ENCODE data around the gene NDUFA3. TPM values are rescaled to one million over a fixed set of nuclear protein-coding genes. Genes with fewer than 3 reads are reported as not detected.

Gene NDUFA3
- total RNA-seq, 1 donor from 2014 or later = 7.8 TPM

DNA sequence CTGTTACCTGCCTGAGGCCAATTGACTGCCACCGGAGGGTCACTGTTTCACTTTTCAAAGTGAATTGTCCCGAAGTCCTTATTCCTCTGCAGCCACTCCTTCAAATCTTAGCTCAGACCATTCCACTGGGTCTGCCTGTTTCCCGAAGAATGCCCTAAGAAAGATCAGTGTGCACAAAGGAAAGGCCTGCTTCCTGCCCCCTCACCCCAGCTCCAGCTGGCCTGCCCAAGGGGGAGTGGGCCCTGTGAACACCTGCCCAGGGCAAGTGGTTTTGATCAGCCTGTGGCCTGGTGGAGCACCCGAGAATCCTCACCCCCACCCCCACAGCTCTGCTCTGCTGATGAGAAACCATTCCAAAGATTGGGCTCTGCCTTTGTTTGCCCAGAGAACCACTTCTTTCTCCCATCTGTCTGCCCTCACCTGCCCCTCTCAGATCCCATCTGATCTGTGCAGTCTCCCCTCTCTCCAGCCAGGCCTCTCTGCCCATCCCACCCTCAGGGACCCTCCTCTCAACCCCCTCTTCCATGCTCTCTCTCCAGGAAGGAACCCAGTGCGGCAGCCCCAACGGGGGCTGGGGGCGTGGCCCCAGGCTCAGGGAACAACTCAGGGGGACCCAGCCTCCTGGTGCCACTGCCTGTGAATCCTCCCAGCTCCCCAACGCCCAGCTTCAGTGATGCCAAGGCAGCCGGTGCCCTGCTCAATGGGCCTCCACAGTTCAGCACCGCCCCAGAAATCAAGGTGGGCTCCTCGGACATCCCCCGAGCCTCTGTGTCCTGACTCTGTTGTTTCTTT lies 46.6 kb downstream of the NDUFA3 start:
- Histone ChIP-seq H3K4me3 (ENCODE audit: low read length in 3 of 3) (no peak overlapping the region), H3K27ac (ENCODE audit: low read depth, low read length) (no peak overlapping the region), H3K4me1 (ENCODE audit: control insufficient read depth in 3 of 3, insufficient read depth in 3 of 3, low read length in 3 of 3) (peaks cover 0 to 4% (median 0%) of the 10 kb centered on the region in 3 donors), H3K9ac (ENCODE audit: low read depth in 1 of 3, low read length in 3 of 3) (no peak overlapping the region), H3K9me3 (ENCODE audit: control insufficient read depth in 3 of 3, low read length in 3 of 3) (no peaks in the 10 kb centered on the region), H3K36me3 (ENCODE audit: control insufficient read depth in 3 of 3, insufficient read depth in 3 of 3, low read length in 3 of 3) (peaks cover 87 to 89% (median 88%) of the 10 kb centered on the region in 3 donors), H3K27me3 (ENCODE audit: control insufficient read depth in 3 of 3, insufficient read depth in 3 of 3, low read length in 3 of 3) (no peaks in the 10 kb centered on the region)

DNA sequence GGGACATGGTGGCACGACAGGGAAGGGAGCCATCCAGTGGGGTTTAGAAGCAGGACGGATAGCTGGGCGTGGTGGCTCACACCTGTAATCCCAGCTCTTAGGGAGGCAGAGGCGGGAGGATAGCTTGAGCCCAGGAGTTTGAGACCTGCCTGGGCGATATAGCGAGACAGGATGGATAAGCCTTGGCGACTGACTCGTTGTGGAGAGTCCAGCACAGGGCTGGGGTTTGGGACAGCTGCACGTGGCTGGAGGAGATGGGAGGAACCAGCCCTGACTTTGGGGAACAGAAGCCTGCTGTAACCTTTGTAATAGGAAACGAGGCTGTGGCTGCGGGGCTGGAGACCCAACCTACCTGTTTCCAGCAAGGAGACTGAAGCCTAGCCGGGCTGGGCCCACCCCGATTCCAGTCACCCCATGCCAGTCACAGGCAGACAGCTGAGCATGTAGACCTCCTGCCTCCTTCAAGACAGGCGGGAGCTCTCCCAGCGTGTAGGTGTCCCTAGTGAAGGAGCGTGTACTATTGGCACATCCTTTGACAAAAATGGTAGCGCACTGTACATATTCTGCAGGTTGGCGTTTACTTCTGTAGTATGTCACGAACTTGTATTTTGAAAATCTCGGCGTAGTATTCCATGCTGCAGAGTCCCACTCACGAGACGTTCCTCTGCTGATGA lies 48.8 kb downstream of the NDUFA3 start:
- peaks cover 0 to 4% (median 0%) of the 10 kb centered on the region in 3 donors for H3K4me1 ChIP-seq (ENCODE audit: control insufficient read depth in 3 of 3, insufficient read depth in 3 of 3, low read length in 3 of 3)
- H3K36me3 ChIP-seq (ENCODE audit: control insufficient read depth in 3 of 3, insufficient read depth in 3 of 3, low read length in 3 of 3) = peaks cover 81 to 84% (median 84%) of the 10 kb centered on the region in 3 donors
- H3K27ac ChIP-seq (ENCODE audit: low read depth, low read length) = no peak overlapping the region
- H3K9me3 ChIP-seq (ENCODE audit: control insufficient read depth in 3 of 3, low read length in 3 of 3) = no peaks in the 10 kb centered on the region
- no peaks in the 10 kb centered on the region for H3K27me3 ChIP-seq (ENCODE audit: control insufficient read depth in 3 of 3, insufficient read depth in 3 of 3, low read length in 3 of 3)
- H3K9ac ChIP-seq (ENCODE audit: low read depth in 1 of 3, low read length in 3 of 3) = no peak overlapping the region
- no peak overlapping the region for H3K4me3 ChIP-seq (ENCODE audit: low read length in 3 of 3)

DNA sequence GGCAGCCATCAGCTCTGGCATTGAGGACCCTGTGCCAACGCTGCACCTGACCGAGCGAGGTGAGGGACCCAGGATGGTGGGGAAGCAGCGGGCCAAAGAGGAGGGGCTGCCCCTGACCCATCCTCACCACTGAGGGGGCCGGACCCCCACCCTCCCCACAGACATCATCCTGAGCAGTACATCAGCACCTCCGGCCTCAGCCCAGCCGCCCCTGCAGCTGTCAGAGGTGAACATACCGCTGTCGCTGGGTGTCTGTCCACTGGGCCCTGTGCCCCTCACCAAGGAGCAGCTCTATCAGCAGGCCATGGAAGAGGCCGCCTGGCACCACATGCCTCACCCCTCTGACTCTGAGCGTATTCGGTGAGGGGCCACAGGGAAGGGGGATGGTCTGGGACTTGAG lies 49.6 kb downstream of the NDUFA3 start:
- Histone ChIP-seq H3K4me3 (ENCODE audit: low read length in 3 of 3) (no peak overlapping the region), H3K36me3 (ENCODE audit: control insufficient read depth in 3 of 3, insufficient read depth in 3 of 3, low read length in 3 of 3) (peaks cover 80 to 84% (median 82%) of the 10 kb centered on the region in 3 donors), H3K27me3 (ENCODE audit: control insufficient read depth in 3 of 3, insufficient read depth in 3 of 3, low read length in 3 of 3) (no peaks in the 10 kb centered on the region), H3K4me1 (ENCODE audit: control insufficient read depth in 3 of 3, insufficient read depth in 3 of 3, low read length in 3 of 3) (peaks cover 0 to 4% (median 0%) of the 10 kb centered on the region in 3 donors), H3K9me3 (ENCODE audit: control insufficient read depth in 3 of 3, low read length in 3 of 3) (no peaks in the 10 kb centered on the region), H3K9ac (ENCODE audit: low read depth in 1 of 3, low read length in 3 of 3) (no peak overlapping the region), H3K27ac (ENCODE audit: low read depth, low read length) (no peak overlapping the region)

DNA sequence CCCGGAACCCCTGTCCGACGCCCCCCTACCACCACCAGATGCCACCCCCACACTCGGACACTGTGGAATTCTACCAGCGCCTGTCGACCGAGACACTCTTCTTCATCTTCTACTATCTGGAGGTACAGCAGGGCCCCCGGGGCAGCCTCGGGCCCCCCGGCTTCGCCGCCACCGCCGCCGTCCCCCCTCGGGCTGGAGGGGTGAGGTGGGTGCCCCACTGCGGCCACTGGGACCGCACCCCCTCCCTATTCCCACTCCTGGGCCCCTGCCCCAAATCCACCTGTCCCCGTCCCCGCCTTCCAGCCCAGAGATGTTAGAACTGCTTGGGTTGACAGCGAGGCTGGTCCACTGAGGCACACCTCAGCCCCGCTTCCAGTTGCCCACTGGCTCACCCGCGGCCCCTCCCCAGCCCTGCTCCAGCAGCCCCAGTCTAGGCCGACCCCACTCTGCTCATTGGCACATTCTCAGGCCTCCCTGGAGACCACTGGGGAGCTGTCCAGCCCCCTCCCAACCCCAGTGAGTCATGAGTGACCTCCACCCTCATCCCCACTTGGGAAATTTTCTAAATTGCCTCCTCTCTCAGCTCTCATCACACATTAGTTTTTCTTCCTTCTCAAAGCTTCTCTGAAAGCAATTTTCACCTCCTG lies 50.3 kb downstream of the NDUFA3 start:
- Histone ChIP-seq H3K36me3 (ENCODE audit: control insufficient read depth in 3 of 3, insufficient read depth in 3 of 3, low read length in 3 of 3) (peaks cover 77 to 83% (median 79%) of the 10 kb centered on the region in 3 donors), H3K9ac (ENCODE audit: low read depth in 1 of 3, low read length in 3 of 3) (no peak overlapping the region), H3K27me3 (ENCODE audit: control insufficient read depth in 3 of 3, insufficient read depth in 3 of 3, low read length in 3 of 3) (no peaks in the 10 kb centered on the region), H3K4me3 (ENCODE audit: low read length in 3 of 3) (no peak overlapping the region), H3K9me3 (ENCODE audit: control insufficient read depth in 3 of 3, low read length in 3 of 3) (no peaks in the 10 kb centered on the region), H3K27ac (ENCODE audit: low read depth, low read length) (no peak overlapping the region), H3K4me1 (ENCODE audit: control insufficient read depth in 3 of 3, insufficient read depth in 3 of 3, low read length in 3 of 3) (peaks cover 0 to 4% (median 0%) of the 10 kb centered on the region in 3 donors)

DNA sequence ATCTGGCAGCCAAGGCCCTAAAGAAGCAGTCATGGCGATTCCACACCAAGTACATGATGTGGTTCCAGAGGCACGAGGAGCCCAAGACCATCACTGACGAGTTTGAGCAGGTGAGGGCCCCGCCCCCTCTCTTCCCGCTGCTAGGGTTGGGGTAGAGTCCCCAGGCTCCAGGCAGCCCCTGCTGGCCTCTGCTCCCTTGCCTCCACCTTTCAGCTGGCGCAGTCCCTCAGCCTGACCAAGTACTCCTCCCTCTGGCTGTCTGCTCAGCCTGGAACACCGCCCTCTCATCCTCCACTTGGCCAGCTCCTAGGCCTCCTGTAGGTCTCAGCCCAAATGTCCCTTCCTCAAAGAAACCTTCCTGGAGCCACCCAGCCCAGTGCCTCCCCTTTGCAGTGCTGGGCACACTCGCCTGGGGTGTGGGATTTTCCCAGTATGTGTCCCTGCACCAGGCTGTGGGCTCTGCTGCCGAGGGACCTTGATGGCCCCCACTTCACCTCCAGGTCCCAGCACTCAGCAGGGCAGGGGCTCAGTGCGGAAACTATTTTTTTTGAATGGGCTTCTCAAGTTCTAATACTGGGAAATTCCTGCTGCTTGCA lies 51.2 kb downstream of the NDUFA3 start:
- H3K27ac ChIP-seq (ENCODE audit: low read depth, low read length) = no peak overlapping the region
- H3K36me3 ChIP-seq (ENCODE audit: control insufficient read depth in 3 of 3, insufficient read depth in 3 of 3, low read length in 3 of 3) = peaks cover 74 to 82% (median 75%) of the 10 kb centered on the region in 3 donors

DNA sequence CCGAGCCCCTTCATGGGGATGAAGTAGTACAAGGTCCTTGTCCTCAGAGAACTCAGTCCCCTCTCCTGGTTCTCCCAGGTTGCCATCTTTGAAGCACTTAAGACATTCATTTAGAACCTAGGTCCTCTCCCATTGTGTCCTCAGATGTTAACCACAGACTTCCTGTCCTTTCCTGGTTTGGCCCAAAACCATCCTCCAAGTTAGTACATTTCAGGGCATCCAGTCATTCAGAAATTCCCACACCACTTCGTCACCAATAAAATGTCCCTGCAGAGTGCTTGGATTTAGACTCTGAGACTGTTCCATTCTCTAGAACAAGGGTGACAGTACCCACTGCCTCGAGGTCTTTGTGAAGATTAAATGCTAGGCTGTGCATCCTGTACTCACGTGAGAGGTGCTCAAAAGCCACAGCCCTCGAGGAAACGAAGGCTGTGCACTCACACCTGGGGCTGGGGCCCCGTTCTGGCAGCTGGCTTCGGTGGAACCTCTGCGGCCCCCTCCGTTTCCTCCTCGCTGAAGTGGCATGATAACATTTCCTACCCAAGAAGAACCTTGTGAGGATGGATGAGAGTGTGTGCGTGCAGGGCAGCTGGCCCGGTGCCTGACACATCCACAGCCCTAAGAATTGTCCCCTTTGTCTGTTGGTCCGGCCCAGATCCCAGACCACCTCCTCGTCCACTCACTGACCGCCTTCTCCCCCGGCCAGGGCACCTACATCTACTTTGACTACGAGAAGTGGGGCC lies 52.1 kb downstream of the NDUFA3 start:
- Histone ChIP-seq H3K4me3 (ENCODE audit: low read length in 3 of 3) (no peak overlapping the region), H3K4me1 (ENCODE audit: control insufficient read depth in 3 of 3, insufficient read depth in 3 of 3, low read length in 3 of 3) (peaks cover 11 to 15% (median 15%) of the 10 kb centered on the region in 3 donors), H3K9ac (ENCODE audit: low read depth in 1 of 3, low read length in 3 of 3) (no peak overlapping the region), H3K9me3 (ENCODE audit: control insufficient read depth in 3 of 3, low read length in 3 of 3) (no peaks in the 10 kb centered on the region), H3K36me3 (ENCODE audit: control insufficient read depth in 3 of 3, insufficient read depth in 3 of 3, low read length in 3 of 3) (peaks cover 65 to 73% (median 66%) of the 10 kb centered on the region in 3 donors), H3K27me3 (ENCODE audit: control insufficient read depth in 3 of 3, insufficient read depth in 3 of 3, low read length in 3 of 3) (no peaks in the 10 kb centered on the region), H3K27ac (ENCODE audit: low read depth, low read length) (no peak overlapping the region)

More for the DNA sequence above, 51.2 kb downstream of the NDUFA3 start:
- Histone ChIP-seq H3K27me3 (ENCODE audit: control insufficient read depth in 3 of 3, insufficient read depth in 3 of 3, low read length in 3 of 3) (no peaks in the 10 kb centered on the region), H3K4me1 (ENCODE audit: control insufficient read depth in 3 of 3, insufficient read depth in 3 of 3, low read length in 3 of 3) (peaks cover 8 to 12% (median 8%) of the 10 kb centered on the region in 3 donors), H3K9ac (ENCODE audit: low read depth in 1 of 3, low read length in 3 of 3) (no peak overlapping the region), H3K9me3 (ENCODE audit: control insufficient read depth in 3 of 3, low read length in 3 of 3) (no peaks in the 10 kb centered on the region), H3K4me3 (ENCODE audit: low read length in 3 of 3) (no peak overlapping the region)

DNA sequence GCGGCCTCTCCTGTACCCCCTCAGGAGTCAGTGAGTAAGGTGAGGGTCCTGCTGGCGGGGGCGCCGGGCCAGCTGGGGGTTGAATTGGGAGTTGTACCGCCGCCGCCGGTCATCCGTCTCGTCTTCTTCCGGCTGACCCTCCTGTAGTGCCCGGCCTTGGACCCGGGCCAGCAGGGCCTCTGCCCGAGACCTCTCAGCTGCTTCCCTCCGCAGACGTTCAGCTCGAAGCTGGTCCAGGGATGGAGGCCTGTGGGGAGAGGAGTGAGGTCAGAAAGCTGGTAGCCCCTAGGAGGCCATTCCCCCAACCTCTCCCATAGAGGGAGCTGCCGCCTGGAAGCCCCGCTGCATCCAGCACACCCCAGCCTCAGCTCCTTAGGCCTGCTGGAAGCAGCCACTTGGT lies 53.0 kb downstream of the NDUFA3 start:
- Histone ChIP-seq H3K4me1 (ENCODE audit: control insufficient read depth in 3 of 3, insufficient read depth in 3 of 3, low read length in 3 of 3) (peaks cover 19 to 23% (median 22%) of the 10 kb centered on the region in 3 donors), H3K27ac (ENCODE audit: low read depth, low read length) (no peak overlapping the region), H3K4me3 (ENCODE audit: low read length in 3 of 3) (no peak overlapping the region), H3K9me3 (ENCODE audit: control insufficient read depth in 3 of 3, low read length in 3 of 3) (no peaks in the 10 kb centered on the region), H3K9ac (ENCODE audit: low read depth in 1 of 3, low read length in 3 of 3) (no peak overlapping the region), H3K36me3 (ENCODE audit: control insufficient read depth in 3 of 3, insufficient read depth in 3 of 3, low read length in 3 of 3) (peaks cover 57 to 64% (median 58%) of the 10 kb centered on the region in 3 donors), H3K27me3 (ENCODE audit: control insufficient read depth in 3 of 3, insufficient read depth in 3 of 3, low read length in 3 of 3) (no peaks in the 10 kb centered on the region)

DNA sequence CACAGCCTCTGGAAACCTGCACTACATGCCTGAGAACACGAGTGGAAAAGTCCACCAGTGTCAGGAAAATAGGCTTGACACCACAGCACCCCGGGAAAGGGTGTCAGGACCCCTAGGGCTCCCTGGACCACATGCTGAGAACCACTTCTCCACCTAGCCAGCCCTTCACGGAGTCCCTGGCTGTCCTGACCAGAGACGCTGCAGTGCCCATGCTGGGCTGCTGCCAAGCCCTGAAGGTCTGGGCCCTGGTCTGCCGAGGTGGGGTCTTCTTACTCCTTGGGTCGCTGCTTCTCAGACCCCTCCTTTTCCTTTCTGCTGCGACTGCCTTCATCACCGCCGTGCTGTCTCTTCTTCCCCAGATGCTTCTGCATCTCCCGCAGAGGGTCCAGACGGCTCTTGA lies 53.8 kb downstream of the NDUFA3 start:
- Histone ChIP-seq H3K9me3 (ENCODE audit: control insufficient read depth in 3 of 3, low read length in 3 of 3) (no peaks in the 10 kb centered on the region), H3K27me3 (ENCODE audit: control insufficient read depth in 3 of 3, insufficient read depth in 3 of 3, low read length in 3 of 3) (no peaks in the 10 kb centered on the region), H3K36me3 (ENCODE audit: control insufficient read depth in 3 of 3, insufficient read depth in 3 of 3, low read length in 3 of 3) (peaks cover 52 to 59% (median 53%) of the 10 kb centered on the region in 3 donors), H3K9ac (ENCODE audit: low read depth in 1 of 3, low read length in 3 of 3) (no peak overlapping the region), H3K27ac (ENCODE audit: low read depth, low read length) (no peak overlapping the region), H3K4me3 (ENCODE audit: low read length in 3 of 3) (no peak overlapping the region), H3K4me1 (ENCODE audit: control insufficient read depth in 3 of 3, insufficient read depth in 3 of 3, low read length in 3 of 3) (peaks cover 23 to 27% (median 26%) of the 10 kb centered on the region in 3 donors)

DNA sequence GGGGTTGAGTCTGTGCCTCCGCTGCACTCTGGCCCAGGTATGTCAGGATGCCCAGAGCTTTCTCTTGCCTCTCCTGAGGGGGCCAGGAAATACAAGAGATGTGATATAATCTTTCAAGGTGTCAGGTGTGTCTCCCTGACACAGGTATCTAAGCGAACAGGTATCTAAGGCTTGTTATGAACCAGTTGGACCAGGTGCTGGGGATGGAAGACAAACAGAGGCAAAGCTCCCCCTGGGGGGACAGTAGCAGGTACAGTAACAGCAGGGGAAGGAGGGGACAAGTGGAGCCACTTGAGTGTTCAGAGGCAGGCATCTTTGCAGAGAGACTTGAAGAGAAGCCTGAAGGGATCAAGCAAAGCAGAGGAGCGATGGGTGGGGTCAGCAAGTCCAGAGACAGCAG lies 54.3 kb downstream of the NDUFA3 start:
- Histone ChIP-seq H3K4me3 (ENCODE audit: low read length in 3 of 3) (no peak overlapping the region), H3K27ac (ENCODE audit: low read depth, low read length) (no peak overlapping the region), H3K27me3 (ENCODE audit: control insufficient read depth in 3 of 3, insufficient read depth in 3 of 3, low read length in 3 of 3) (no peaks in the 10 kb centered on the region), H3K9me3 (ENCODE audit: control insufficient read depth in 3 of 3, low read length in 3 of 3) (no peaks in the 10 kb centered on the region), H3K36me3 (ENCODE audit: control insufficient read depth in 3 of 3, insufficient read depth in 3 of 3, low read length in 3 of 3) (peaks cover 48 to 54% (median 48%) of the 10 kb centered on the region in 3 donors), H3K4me1 (ENCODE audit: control insufficient read depth in 3 of 3, insufficient read depth in 3 of 3, low read length in 3 of 3) (peaks cover 25 to 29% (median 26%) of the 10 kb centered on the region in 3 donors), H3K9ac (ENCODE audit: low read depth in 1 of 3, low read length in 3 of 3) (no peak overlapping the region)

Data from skeletal muscle tissue (tissue), 4 donors.